ENCODE measurements around the gene PDGFB.

Gene PDGFB

GRCh38 chr22:39244496-39245129 lies at the start of gene PDGFB:
PDGFB (minus strand) TSS chr22:39244982; CDS start chr22:39243963, 1,019 bp downstream.
- H3K4me3 ChIP-seq (ENCODE audit: control insufficient read depth, low read depth, low read length): no peak within 1 kb of the TSS; the same call in 1 of the 2 replicates
- TF ChIP-seq CTCF (IDR thresholded peaks at IDR 0.05; ENCODE audit: control insufficient read depth, insufficient read depth, low read depth, low read length, missing control alignments): no peak
- no peak for DNase-seq (ENCODE audit: low read depth)

- no peak overlapping the region for H3K4me3 ChIP-seq (ENCODE audit: control insufficient read depth, low read depth, low read length)
- no peak for TF ChIP-seq CTCF (IDR thresholded peaks at IDR 0.05; ENCODE audit: control insufficient read depth, insufficient read depth, low read depth, low read length, missing control alignments)
- DNase-seq (ENCODE audit: low read depth): no peak
Measured at GRCh38 chr22:39293766-39294368, 49.1 kb upstream of the PDGFB start.

GRCh38 chr22:39292561-39293074 lies 47.8 kb upstream of the PDGFB start:
- TF ChIP-seq CTCF (IDR thresholded peaks at IDR 0.05; ENCODE audit: control insufficient read depth, insufficient read depth, low read depth, low read length, missing control alignments): no peak
- no peak overlapping the region for H3K4me3 ChIP-seq (ENCODE audit: control insufficient read depth, low read depth, low read length)
- DNase-seq (ENCODE audit: low read depth): peak; percentile 56

- no peak for DNase-seq (ENCODE audit: low read depth)
Measured at GRCh38 chr22:39292031-39292462, 47.3 kb upstream of the PDGFB start.

GRCh38 chr22:39291523-39291922 lies 46.7 kb upstream of the PDGFB start:
- DNase-seq (ENCODE audit: low read depth): no peak
- TF ChIP-seq CTCF (IDR thresholded peaks at IDR 0.05; ENCODE audit: control insufficient read depth, insufficient read depth, low read depth, low read length, missing control alignments): no peak
- H3K4me3 ChIP-seq (ENCODE audit: control insufficient read depth, low read depth, low read length): no peak overlapping the region

More at GRCh38 chr22:39292031-39292462, 47.3 kb upstream of the PDGFB start:
- no peak for TF ChIP-seq CTCF (IDR thresholded peaks at IDR 0.05; ENCODE audit: control insufficient read depth, insufficient read depth, low read depth, low read length, missing control alignments)
- H3K4me3 ChIP-seq (ENCODE audit: control insufficient read depth, low read depth, low read length): no peak overlapping the region

- H3K4me3 ChIP-seq (ENCODE audit: control insufficient read depth, low read depth, low read length): no peak overlapping the region
- no peak for TF ChIP-seq CTCF (IDR thresholded peaks at IDR 0.05; ENCODE audit: control insufficient read depth, insufficient read depth, low read depth, low read length, missing control alignments)
Measured at GRCh38 chr22:39290724-39291161, 46.0 kb upstream of the PDGFB start.

More at GRCh38 chr22:39290724-39291161, 46.0 kb upstream of the PDGFB start:
- no peak for DNase-seq (ENCODE audit: low read depth)

Data from AG09309 (cell line).